Stimulated activated CD8-positive, alpha-beta memory T cell treated with anti-CD3 and anti-CD28 coated beads, Interleukin-15, amount 100 ng/mL, for 4 hours (primary cell): Measurements from ENCODE around the gene BCORL1.

ENCODE experiments used
- DNase-seq, 2 donors: peaks; one replicate each; pipeline ENCODE4 v3.0.0-alpha.2; 2020; ENCODE audit warnings: low read depth in 2 of 2

BCORL1 gene

DNA sequence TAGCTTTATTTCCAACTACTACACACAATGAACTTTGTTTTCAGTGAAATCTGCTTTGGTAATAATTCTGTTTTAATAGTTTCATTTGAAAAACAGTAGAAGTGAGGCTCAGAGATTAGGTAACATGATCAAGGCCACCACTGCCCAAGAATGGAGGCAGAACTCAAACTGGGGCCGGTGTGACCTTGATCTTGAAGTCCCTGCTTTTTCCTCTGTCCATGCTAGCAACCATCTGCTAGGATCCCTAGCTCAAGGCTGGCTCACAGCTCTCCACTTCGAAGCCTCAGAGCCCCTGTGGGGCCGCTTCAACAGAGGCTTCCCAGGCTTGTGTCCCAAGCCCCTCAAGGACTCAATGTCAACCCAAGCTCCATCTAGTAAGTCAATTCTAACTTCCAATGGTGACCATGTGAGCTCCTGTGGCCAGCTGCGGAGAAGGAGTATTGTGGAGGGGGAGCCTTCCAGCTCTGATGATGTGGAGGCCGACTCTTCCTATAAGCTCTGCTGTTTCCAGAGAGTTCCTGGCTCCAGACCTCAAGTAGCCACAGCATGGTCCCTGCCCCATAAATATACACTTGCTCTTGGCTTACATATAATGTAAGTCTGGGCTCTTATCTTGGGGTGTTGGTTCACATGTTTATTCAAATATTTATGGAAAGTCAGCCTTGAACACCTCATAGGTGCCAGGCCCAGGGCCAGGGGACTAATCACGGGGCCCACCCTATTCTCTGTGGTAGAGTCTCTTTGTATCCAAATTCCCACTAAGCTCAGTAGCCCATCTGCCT lies 113.0 kb downstream of the BCORL1 start:
- DNase-seq = no peak

DNA sequence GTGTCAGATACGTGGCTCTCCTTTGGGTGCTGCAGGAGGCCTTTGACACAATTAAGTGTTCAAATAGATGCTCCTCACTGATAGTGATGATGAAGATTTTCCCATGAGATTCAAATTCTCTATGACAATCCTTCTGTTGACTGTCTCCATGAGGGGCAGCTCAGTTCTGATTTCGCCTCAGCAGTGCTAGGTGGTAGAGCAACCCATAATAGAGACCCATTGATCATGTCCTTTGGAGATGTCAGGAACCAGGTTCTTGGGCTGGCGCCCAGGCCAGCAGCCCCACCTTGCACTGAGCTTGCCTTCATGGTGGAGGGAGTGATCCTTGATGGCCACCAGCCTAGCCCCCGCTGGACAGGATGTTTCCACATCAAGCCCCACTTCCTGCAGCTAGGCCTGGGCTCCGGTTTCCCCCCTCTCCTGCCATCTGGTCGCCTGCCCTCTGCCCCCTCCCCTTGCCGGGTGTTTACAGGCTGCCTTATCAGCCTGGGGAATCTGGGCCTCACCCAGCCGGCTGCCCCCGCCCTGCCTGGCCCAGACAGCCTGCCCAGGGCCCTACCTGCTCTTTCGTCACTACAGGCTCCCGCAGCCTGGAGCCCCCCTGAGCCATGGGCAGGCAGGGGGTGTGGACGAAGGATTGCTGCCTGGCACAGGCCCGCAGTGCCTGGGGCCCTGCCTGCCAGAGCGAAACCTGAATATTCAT lies 115.2 kb downstream of the BCORL1 start:
- no peak for DNase-seq

DNA sequence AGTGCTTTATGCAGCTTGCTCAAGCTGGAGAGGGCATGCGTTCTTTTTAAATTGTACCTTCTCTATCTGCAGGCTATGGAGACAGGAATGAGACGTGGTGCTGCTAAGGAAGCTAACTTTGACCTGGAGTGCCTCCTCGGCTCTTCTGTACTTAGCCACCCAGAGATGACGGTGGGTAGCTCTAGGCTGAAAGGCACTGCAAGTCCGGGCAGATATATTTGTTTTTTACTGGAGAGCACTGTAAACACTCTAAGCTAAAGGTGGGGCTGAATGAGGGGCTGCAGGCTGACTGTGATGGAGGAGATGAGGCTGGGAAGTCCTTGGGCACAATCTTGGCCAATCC lies 115.7 kb downstream of the BCORL1 start:
- no peak for DNase-seq

DNA sequence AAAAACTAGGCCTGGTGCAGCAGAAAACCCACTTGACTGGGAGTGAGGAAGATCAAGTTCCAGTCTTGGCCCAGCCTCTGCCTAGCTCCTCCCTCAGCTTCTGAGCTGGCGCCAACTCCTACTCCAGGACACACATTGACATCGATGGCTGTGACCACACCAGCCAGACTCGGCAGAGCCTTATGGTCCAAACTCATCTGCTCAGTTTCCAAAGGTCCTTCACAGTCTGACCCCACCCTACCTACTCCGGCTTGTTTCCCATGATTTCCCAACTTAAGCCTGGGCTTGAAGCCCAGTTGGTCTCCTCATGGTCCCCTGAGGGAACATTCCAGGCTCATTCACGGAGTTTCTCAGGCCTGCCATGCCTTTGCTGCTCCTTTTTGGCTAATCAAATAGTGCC lies 117.7 kb downstream of the BCORL1 start:
- DNase-seq = no peak

DNA sequence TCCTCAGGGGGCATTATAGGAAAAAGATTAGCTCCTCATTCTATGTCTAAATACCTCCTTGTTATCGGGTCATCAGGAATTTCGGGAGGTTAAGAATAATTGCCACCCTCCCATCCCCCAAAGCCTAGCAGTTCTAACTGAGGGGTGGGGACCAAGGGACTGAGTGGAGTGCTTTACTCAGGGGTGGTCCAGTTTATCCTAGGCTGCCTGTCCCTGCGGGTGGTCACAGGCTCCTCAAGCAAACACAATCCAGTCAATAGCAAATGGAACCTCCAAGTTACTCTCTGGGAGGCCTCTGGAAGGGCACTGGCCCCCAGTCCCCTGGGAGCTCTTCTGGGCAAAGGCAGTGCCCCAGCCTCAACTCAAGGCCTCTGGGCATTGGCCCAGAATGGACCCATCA lies 121.2 kb downstream of the BCORL1 start:
- no peak for DNase-seq

DNA sequence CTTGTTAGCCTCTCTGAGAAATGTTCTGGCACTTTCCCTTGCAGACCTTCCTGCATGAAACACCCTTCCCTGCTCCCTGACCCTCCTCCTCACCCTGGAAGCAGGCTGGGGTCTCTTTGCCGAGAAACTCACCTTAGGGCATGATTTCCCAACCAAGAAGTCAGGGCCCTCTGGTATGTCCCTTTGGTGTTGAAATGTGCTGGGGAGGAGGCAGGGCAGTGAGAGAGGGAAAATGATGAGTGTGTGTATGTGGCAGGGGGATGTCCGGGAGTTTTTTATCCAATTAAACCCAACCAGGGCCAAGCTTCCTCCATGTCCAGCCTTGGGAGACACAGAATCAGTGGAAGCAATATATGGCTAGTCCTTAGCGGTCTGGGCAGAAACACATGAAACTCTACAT lies 122.8 kb downstream of the BCORL1 start:
- DNase-seq = no peak

DNA sequence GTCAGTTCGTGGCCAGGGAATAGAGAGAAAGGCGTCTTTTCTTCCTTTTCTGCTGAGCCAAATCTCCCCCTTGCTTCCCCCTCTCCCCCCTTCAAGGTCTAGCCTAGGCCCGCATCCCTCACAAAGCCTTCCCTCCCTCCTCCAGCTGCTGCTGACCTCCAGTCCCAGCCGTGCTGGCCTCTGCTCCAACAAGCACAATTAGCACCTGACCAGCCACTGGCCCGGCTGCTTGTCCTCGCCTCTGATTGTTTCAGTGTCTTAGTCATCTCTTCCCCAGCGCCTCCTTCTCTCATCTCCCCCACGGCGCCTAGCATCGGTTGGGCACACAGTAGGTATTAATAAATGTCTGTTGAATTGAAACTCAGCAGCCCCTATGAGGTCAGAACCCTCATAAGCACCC lies 123.6 kb downstream of the BCORL1 start:
- DNase-seq = no peak
